ENCODE results near the gene TENM4.

DNA sequence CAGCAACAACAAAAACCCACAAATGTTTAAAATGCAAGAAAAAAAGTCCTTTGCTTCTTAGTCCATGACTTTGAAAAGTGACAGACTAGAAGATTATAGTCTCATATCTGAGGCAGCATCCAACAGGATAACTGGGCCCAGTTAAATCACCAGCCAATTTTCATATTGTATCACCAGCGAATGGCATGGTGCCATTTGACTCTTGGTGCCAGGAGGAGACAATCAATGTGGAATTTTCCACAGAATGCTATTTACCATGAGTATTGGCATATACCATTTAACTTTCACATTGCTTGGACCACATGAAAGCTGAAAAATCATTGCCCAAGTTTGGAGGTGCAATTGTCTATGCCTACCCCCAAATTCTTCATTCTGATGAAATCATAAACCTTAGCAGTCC is 255.5 kb downstream of the TENM4 start:
- TF ChIP-seq CHD4 (IDR thresholded peaks at IDR 0.05; ENCODE audit: borderline replicate concordance, low read length) (no peak), ZNF337 (CRISPR knock-in tag; IDR thresholded peaks at IDR 0.05; ENCODE audit: borderline replicate concordance, low read depth) (no peak), BRCA1 (CRISPR knock-in tag; IDR thresholded peaks at IDR 0.05) (no peak), NFIC (IDR thresholded peaks at IDR 0.05; ENCODE audit: low read length) (no peak), PHF8 (CRISPR knock-in tag; IDR thresholded peaks at IDR 0.05) (no peak)

Data from HepG2 (cell line).